Pons (tissue), 1 donor: Measurements from ENCODE around the gene DOCK1.
A peak's percentile ranks its signal among the peaks of the same experiment; 100 is the strongest.

ENCODE experiments used
- DNase-seq: peaks from one replicate; pipeline ENCODE4 v3.0.0-alpha.2; 2016; ENCODE audit warnings: low spot score

Gene DOCK1

DNA sequence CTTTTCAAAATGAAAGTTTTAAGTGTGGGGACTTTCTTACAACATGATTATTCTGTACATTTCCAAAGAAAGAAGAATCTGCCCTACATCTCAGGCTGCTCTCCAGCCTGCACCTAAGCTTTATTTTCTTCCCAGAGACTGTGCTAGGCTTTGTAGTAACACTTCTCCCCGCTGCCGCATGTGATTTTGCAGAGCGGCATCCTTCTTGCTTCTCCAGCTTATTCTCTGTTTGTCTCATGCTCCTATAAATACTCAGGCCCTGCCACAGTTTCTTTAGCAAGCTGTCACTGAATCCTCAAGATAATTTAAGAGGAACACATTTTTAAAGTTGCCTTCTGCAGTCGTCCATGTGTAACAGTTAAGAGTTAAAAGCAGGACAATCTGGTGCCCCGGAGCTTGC is 237.6 kb downstream of the DOCK1 start:
- no peak for DNase-seq

DNA sequence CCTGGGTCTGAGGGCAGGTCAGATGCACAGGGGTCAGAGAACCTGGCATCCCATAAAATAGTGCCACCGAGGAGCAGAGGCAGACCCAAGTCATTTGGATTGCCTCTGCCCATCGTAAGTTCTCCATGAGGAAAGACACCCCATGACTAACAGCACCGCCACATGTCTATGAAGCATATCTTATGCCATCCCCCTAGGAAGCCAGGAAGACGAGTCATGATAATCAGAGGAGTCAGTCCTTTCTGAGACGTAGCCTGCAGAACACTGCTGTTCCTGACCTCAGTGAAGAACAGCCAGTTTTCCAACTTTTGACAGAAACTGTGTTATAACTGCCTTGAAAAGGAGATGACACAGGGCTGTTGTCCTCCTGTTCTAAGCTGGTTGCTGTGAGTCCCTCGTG is 239.9 kb downstream of the DOCK1 start:
- no peak for DNase-seq

- DNase-seq = no peak
Measured at GRCh38 chr10:127146661-127147060, 241.4 kb downstream of the DOCK1 start.

- DNase-seq = no peak
Measured at GRCh38 chr10:127148066-127148932, 243.1 kb downstream of the DOCK1 start.

DNA sequence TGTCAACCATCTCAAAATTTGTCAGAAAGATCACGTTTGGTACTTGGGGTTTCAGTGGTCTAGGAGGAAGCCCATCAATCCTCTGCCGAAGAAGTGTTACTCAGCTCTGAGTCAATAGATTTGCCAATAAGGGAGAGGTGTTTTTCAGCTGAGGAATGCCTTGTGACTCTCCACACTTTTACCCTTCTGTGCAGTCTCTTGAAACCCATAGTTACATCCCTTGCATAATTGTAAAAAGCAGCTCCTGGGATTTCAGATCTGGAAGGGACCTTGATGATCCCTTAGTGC is 243.6 kb downstream of the DOCK1 start:
- no peak for DNase-seq

DNA sequence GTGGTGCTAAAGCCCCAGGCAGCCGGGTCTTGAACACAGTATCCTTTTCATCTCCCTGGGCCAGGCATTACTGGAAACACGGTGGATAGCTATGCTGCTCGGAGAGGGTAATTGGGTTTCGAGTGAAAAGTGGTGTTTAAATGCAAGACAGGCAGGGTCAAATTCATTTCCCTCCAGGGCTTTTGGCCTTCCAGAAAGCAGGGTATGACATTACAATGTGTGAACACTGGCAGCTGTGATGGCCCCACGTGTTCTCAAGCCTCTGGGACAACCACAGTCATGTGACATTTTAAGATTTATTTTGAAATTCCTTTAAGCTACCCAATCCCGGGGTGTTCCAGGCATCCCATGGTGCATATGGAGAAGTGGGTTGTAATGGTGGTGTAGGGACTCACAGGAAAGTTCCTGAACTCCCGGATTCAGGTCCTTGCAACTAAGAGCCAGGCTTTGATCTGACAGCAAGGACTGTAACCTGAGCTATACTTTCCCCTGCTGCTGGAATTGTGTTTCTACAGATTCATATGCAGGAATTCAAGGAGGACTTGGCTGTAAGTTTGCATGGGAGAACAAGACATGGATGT is 244.4 kb downstream of the DOCK1 start:
- no peak for DNase-seq

- DNase-seq = no peak
Measured at GRCh38 chr10:127150136-127150535, 244.9 kb downstream of the DOCK1 start.

GRCh38 chr10:127151541-127151940 is 246.3 kb downstream of the DOCK1 start:
- no peak for DNase-seq

DNA sequence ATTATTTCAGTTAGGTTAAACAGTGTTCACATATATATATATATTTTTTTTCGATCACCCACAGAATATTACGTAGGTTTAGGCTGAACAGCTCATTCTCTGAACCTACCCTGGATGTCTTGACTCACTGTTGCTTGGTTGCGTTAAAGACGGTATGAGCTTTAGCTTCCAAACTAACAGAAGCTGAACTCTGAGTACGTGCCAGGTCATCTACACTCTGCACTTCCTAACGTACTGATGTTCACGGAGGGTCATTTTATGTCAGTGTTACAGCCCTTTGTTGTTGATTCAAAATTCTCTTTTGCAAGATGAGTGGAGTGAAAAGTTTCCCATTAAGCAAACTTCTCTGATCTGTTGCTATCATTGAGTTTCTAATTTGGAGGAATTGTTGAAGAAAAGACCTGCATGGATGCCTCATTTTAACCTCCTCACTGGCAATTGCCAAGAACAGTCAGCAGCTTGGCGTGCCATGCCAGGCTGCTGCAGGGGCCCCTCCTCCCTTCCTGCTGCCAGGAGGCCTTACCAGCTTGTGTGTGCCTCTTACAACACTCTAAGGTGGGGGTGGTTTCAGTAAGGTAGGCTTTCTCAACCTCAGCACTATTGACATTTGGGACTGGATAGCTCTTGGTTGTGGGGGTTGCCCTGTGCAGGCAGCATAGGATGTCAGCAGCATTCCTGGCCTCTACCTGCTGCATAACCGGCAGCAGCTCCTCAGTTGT is 246.9 kb downstream of the DOCK1 start:
- DNase-seq = peak; percentile 30

GRCh38 chr10:127153181-127153580 is 248.0 kb downstream of the DOCK1 start:
- DNase-seq = no peak

DNA sequence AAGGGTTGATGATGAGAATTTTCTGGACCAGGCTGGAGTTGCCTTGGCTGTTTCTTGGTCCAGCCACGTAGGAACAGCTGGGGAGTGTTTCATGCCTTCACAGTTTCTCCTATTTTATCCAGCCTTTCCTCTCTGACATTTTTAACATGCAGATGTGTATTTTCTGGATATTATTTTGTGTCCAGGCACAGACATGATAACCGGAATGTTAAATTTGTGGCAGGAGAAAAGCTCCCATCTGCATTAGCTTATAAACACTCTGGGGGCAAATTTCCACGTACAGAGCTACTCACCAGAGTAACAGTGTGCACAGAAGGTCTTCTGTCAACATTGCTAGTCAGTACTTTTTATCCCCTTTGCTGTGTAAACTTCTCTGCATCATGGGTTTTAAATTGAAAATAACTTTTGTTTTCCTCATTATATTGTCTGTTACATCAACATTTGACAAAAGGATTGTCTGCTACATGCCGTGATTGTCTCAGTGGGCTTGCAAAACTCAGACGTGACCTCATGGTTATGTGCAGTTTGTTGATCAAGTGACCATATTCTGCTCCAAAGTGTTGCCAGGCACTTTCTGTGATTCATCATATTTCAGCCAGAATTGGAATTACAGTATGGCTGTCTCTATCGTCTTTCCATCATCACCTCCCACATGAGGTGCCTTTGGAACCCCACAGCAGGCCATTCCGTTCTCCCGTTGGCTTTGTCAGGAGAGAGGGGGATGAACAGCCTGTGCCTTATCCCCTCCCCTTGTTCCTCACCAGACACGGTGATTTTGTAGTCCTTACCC is 249.8 kb downstream of the DOCK1 start:
- DNase-seq = no peak

GRCh38 chr10:127157089-127157488 is 251.9 kb downstream of the DOCK1 start:
- no peak for DNase-seq

GRCh38 chr10:127157506-127158200 is 252.4 kb downstream of the DOCK1 start:
- DNase-seq = no peak

- DNase-seq = no peak
Measured at GRCh38 chr10:127158662-127159061, 253.4 kb downstream of the DOCK1 start.

GRCh38 chr10:127159648-127160245 is 254.5 kb downstream of the DOCK1 start:
- no peak for DNase-seq

- no peak for DNase-seq
Measured at GRCh38 chr10:127161482-127161881, 256.3 kb downstream of the DOCK1 start.

DNA sequence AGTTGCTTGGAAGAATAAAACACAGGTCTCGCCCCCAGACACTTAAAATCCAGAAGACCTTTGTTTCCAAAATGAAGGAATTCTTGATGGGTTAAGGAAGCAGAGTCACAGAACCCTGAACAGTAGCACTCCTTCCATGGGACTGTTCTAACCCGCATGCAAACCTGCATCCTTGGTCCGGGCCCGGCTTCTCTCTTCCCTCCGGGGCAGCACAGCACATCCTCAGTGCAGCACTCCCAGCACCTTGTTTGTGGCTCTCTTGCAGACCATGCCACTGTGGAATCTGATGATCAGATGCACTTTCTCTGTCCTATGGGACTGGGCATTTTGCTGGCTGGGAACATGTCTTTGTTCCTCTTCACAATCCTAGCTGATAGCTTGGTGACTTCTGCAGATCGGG is 257.6 kb downstream of the DOCK1 start:
- DNase-seq = no peak

DNA sequence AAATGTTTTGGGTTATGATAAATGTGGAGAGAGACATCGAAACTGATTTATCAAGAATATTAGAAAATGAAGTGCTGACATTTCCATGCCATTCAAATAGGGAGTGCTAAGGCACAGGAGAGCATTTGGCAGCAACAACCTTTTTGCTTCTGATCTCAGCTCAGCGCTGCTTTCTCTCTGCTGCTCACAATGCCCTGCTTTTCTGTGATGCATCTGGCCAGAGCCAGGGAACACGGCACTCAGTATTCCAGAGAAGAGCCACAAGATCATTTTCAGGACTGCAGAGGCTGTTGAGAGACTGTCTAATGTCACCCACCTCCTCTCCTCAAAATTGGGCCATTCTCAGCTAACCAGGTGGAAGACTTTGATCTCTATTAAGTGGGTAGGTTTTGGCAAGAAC is 263.0 kb downstream of the DOCK1 start:
- peak; percentile 85 for DNase-seq

DNA sequence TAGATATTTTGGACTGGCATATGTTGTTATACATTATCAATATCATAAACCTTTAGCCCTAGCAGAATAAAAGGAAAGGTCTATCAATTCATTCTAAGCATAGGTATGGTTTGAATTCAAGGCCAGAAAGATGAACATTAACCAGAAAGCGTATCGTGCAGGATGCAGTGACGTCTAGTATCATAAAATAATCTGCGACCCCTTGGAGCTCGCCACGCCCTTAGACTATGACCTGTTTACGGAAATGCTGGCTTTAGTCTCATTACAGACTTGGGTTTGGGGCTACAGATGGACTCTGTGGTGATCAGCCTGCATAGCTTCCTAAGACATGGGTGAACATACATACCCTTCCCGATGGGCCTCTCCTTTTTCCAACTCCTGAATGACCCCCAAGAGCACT is 269.6 kb downstream of the DOCK1 start:
- no peak for DNase-seq

GRCh38 chr10:127175357-127176110 is 270.3 kb downstream of the DOCK1 start:
- DNase-seq = no peak

GRCh38 chr10:127176649-127177048 is 271.4 kb downstream of the DOCK1 start:
- DNase-seq = no peak
